ACHN (cell line): ENCODE results near the gene PDHB.

Experiments
- DNase-seq: peaks from one replicate; pipeline ENCODE4 v3.0.0-alpha.2; 2015
- in situ Hi-C: cut with HindIII; loops from 2 replicates; pipeline ENCODE4 v1.10.0; 2017; ENCODE audit warnings: low sequenced_read_pairs, low pct_ligation_motif_present, low pct_unique_long_range_greater_than_20kb

PDHB gene

GRCh38 chr3:58411851-58412830, 21.5 kb downstream of the PDHB start:
- in situ Hi-C loops, result no loop called here
- no peak for DNase-seq

- no peak for DNase-seq
- in situ Hi-C loops, result no loop called here
These were observed 22.6 kb downstream of the PDHB start for GRCh38 chr3:58411036-58411435.

- in situ Hi-C loops, result no loop called here
- no peak for DNase-seq
These were observed 24.0 kb downstream of the PDHB start for GRCh38 chr3:58409663-58410062.

DNA sequence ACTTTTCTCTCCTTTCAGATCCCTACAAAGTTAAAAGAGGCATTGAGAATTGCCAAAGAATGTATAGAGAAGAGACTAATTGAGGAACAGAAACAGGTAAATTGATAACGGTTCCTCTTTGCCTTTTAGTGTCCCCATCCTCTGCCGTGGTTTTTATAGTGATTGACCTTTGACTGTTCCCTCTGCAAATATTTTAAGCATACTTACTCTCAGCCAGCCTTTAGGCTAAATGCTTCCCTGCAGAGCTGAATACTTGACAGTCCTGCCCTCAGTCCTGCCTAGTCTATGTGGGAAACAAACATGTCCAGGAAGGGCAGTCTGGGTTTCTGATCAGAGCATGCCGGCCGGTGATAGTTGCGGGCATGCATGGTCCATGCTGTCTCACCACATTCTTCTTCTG, 24.7 kb downstream of the PDHB start:
- in situ Hi-C loops, result no loop called here
- no peak for DNase-seq

DNA sequence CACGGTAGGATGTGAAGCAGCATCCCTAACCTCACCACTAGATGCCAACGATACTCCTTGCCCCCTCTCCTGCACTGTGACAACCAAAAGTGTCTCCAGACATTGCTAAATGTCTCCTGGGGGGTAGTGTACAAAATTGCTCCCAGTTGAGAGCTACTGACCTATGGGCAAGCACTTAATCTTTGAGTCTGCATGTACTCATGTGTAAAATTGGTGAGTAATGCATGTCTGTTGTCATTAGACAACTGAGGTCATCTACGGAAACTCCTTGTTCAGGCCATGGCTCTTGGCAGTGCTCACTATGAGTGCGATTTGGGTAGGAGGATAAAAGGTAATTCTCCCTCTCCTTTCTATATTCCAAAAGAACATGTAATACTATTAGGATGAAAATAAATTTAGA, 29.2 kb downstream of the PDHB start:
- in situ Hi-C loops, result no loop called here
- DNase-seq, result peak; percentile 64

- DNase-seq, result no peak
- in situ Hi-C loops, result no loop called here
These were observed 30.0 kb downstream of the PDHB start for GRCh38 chr3:58403513-58404109.

GRCh38 chr3:58398669-58399333, 34.8 kb downstream of the PDHB start:
- no peak for DNase-seq
- in situ Hi-C loops, result no loop called here

- DNase-seq, result no peak
- in situ Hi-C loops, result no loop called here
These were observed 39.3 kb downstream of the PDHB start for GRCh38 chr3:58394339-58394738.

GRCh38 chr3:58392181-58392580, 41.5 kb downstream of the PDHB start:
- in situ Hi-C loops, result no loop called here
- no peak for DNase-seq

DNA sequence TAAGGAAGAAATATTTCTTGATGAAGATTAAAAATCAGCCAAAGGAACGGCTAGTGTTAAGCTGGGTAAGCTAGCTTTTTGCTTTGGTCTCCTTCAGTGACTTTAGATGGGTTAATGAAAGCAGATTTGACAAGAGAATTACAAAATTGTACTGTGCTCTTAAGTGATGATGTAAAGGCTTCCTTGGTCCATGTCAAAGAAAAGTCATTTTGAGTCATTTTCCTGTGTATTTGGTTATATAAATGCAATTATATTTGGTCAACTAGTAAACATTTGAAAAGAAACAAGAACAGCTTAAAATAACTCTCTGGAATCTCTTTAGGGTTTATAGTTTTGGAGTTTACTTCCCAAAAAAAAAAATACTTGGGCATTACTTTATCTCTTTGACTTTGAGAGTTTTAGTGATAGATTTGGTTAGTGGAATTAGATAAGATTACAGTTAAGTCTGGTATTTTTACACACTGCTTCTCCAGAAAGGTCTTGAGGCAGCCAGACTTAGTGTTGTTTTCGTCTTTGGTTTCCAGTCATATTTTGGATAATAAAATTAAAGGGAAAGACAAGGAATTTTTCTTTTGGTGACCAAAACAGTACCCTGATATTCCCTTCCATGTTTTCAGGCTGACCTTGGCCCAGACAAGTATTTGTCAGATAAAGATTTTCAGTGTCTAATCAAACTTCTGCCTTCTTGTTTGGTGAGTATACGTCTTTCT, 42.3 kb downstream of the PDHB start:
- DNase-seq, result no peak
- in situ Hi-C loops, result no loop called here

- no peak for DNase-seq
- in situ Hi-C loops, result no loop called here
These were observed 45.0 kb downstream of the PDHB start for GRCh38 chr3:58388550-58389091.

DNA sequence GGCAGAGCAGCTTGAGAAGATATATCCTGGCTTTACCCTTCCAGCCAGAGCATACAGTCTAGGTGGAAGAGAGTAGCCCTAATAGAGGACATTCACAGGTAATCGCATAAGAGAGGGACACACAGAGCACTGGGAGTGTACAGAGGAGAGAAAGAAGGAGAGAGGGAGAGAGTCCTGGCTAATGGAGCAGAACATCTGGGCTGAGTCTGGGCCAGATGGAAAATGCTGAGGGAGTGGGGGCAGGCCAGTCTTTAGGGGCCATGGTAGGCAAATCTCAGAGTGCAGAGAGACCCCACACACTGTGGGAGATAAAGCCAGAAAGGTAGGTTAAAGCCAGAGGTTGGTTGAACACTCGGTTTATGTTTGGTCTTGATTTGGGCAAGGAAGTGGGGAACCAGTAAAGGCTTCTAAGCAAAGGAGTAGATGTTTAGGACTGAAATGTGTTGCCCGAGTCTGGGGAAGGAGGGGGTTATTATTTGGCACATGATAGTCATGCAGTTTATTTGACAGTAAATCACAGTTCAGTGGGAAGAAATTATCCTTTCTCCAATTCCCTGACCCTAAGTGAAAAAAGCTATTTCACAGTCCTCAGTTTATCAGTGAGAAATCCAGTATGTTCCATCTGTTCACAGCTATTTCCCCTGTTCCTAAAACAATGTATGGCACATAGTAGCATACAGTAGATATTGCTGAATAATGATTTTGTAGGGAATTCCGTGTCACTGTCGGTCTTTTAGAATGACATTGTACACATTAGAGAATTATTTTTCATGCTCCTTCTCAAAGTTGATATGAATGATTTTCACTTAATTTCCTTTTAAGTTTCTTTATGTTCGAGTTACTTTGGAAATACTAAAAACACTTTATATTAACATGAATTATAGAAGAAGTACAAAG, 45.7 kb downstream of the PDHB start:
- DNase-seq, result no peak
- in situ Hi-C loops, result no loop called here

DNA sequence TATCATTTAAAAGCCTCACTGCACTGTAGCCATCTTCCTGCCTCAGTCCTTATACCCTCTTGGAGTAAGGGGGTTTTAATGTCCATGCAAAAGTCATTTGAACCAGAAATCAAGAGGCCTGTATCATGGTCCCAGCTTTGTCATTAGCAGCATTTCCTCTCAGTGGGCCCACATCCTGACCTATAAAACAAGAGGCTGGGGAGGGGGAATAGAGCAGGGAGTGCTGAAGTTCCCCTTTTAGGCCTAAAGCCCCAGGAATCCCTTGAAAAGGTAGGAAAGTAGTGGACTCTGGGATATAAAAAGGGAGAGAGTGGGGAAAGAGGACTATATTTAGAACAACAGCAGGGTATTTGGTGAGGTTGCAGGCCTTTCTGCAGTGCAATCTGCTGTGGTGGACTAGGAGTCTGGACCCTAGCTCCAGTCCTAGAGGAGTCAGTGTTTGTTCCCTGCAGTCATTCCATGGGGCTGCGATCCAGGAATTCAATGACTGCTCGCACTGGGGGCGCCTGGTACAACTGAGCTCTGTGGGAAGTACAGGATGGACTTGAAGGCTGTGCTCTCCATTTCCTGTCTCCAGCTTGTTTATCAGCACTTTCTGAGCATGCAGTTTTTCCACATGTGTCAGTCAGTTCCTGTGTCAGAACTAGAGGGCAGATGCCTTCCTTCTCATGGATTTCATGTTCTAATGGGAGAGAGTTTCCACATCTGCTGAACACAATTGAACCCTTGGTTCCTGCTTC, 46.8 kb downstream of the PDHB start:
- in situ Hi-C loops, result no loop called here
- DNase-seq, result no peak

DNA sequence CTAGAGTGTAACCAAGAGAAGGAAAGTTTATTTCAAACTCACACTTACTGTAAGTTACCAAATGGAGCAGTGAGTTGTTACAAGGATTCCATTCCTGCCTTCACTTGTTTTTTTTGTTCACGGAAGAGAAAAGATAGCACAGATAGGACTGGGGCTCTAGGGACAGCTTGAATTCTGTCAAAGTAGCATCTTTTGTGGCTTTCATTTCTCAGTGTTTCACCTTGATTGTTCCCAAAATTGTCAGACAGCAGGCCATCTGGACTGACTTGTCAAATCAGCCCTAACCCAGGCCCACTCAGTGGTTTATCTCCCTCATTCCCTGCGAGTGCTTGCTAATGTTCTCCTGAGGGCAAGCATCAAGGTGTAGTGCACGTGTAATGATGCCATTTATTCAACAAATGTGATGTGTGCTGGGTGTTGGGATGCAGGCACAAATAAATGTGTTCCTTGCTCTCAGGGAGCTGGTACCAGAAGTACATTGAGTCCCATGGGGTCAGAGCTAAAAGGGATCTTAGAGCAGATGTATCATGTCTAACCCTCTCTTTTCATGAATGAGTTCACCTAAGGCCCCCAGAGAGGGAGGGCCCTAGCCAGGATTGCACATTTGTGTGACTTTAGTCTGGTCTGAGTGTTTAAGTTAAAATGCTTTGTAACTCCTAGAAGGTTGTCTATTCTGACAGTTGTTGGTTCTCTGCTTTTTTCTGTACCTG, 49.1 kb downstream of the PDHB start:
- DNase-seq, result no peak
- in situ Hi-C loops, result no loop called here

- peak; percentile 95 for DNase-seq
- in situ Hi-C loops, result no loop called here
These were observed 49.7 kb downstream of the PDHB start for GRCh38 chr3:58383904-58384303.

DNA sequence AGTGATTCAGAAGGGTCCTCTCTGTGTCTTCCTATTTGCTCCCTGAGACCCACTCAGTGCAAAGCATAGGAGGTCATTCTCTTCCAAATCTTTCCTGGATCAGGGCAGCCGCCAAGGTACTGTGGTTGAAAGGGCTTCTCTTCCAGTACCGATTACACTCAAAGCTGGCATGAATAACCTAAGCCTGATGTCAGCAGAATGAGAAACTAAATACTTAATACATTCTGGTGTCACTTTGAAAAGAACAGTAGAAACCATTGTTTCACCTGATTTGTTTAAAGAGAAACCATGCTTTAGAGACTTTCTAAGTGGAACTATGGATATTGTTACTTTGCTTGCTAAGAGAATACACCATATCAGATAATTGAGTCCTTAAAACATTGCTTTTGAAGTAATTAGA, 50.2 kb downstream of the PDHB start:
- in situ Hi-C loops, result no loop called here
- DNase-seq, result peak; percentile 49
